H54 (cell line): ENCODE data around the gene NOP10.
"Not testable (repeated sequence)": the region's sequence is repeated elsewhere in the genome, so short reads cannot be mapped to it uniquely, and the experiment has no call there.

Source experiments
- DNase-seq: peaks from one replicate; pipeline ENCODE4 v3.0.0; 2011; ENCODE audit warnings: low spot score, mixed read lengths; ENCODE audit not compliant: insufficient read length
- FAIRE-seq: peaks from 3 replicates; lab custom pipeline; 2011; peaks lifted over from hg19 to GRCh38; lab: Jason Lieb, UNC
- POLR2A ChIP-seq: IDR thresholded peaks from 2 replicates; pipeline ENCODE4 v1.6.1; 2011; ENCODE audit warnings: low read depth, mild to moderate bottlenecking, low read length

Gene NOP10

GRCh38 chr15:34365836-34366235 is 22.9 kb upstream of the NOP10 start:
- FAIRE-seq = no peak
- no peak for DNase-seq

DNA sequence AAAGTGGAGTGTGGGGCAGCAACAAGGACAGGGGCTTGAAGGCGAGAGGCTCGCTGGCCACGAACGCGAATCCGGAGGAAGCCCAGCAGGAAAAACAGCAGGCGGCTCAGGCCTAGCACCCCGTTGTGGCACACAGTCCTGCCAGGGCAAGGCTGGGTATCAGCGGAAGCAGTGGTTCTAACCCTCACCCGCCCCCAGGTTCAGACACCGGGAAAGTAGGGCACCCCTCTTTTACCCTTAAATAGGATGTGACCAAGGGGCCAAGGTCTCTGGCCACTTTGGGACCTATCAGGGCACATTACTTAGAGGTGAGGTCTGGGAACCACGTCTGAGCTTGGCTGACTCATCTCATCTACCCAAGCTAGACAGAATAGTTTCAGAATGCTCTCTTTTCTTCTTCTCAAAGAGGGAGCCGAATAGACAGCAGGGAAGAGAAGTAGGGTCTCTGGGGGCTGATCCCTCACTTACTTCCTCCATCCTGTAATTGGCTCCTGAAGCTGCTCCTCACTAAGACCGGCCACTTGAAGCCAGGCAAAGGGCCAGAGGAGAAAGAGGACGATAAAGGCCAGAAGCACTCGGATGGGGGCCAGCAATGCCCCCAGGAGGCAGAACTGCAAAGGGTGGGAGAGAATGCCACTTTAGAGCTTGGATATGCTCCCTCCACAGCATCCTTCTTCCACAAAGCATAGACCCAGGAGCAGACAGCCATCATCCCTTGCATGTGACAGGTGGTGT is 22.3 kb upstream of the NOP10 start:
- FAIRE-seq (no peak), DNase-seq (no peak)
- no peak for TF ChIP-seq POLR2A

More at GRCh38 chr15:34365836-34366235, 22.9 kb upstream of the NOP10 start:
- no peak for TF ChIP-seq POLR2A

GRCh38 chr15:34364041-34364440 is 21.1 kb upstream of the NOP10 start:
- no peak for TF ChIP-seq POLR2A
- no peak for FAIRE-seq
- DNase-seq = no peak

- TF ChIP-seq POLR2A = no peak
- DNase-seq (no peak), FAIRE-seq (no peak)
Measured at GRCh38 chr15:34362047-34362773, 19.3 kb upstream of the NOP10 start.

GRCh38 chr15:34361278-34361677 is 18.3 kb upstream of the NOP10 start:
- DNase-seq (no peak), FAIRE-seq (no peak)
- no peak for TF ChIP-seq POLR2A

DNA sequence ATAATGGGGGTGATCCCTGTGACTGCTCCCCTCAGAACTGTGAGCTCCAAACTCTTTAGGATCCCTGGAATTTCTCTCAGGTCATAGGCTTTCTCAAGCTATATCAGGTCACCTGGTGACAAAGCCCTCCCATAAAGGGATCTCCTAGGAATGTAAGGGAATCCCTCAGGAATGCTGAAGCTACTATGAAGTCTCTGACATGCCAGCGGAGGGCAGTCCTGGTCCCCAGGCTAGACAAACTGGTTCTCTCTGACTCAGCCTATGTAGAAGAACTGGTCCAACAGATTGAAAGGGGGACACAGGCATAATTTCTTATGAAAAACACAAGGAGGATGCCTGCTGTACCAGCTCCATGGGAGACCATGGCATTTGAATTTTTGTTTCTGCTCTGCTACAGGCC is 17.4 kb upstream of the NOP10 start:
- FAIRE-seq (no peak), DNase-seq (peak; percentile 35)
- no peak for TF ChIP-seq POLR2A

GRCh38 chr15:34359416-34359815 is 16.5 kb upstream of the NOP10 start:
- FAIRE-seq (peak; percentile 65), DNase-seq (peak; percentile 86)
- TF ChIP-seq POLR2A = no peak

DNA sequence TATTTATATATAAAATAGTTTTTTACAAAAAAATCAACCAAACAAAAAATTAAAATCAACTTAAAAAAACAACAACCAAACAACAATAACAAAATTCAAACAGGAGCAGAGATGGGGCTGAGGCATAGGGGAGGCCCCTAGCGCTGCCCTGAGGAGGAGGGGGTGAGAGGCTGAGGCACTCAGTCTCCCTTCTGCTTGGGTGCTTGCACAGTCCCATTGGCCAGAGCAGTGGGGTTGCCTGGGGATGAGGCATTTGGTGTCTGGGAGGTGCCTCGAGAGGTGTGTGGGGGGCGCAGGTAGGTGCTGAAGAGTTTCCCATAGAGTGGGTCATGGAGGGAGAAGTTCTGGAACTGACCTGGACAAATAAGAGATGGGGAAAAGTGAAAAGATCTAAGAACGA is 16.0 kb upstream of the NOP10 start:
- DNase-seq (no peak), FAIRE-seq (no peak)
- no peak for TF ChIP-seq POLR2A

DNA sequence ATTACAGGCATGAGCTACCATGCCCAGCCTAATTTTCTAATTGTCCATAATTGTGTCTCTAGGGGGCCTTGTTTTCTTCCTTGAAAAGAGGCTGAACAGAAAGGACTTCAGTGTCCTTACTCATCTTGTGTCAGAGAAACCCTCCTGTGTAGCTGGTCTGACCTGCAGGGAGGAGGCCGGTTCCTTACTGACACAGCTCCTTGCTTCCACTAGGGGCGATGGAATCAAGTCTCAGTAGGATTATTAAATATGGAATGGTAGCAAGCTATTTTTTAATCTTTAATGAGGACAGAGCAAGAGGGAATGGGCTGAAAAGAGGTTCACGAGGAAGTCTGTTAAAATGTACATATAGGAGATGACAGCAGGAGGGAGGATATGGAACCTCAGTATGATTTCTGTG is 15.4 kb upstream of the NOP10 start:
- TF ChIP-seq POLR2A = no peak
- FAIRE-seq = no peak

GRCh38 chr15:34357653-34358052 is 14.7 kb upstream of the NOP10 start:
- TF ChIP-seq POLR2A = no peak
- DNase-seq (no peak), FAIRE-seq (no peak)

More for the DNA sequence above, 15.4 kb upstream of the NOP10 start:
- DNase-seq = peak; percentile 23

DNA sequence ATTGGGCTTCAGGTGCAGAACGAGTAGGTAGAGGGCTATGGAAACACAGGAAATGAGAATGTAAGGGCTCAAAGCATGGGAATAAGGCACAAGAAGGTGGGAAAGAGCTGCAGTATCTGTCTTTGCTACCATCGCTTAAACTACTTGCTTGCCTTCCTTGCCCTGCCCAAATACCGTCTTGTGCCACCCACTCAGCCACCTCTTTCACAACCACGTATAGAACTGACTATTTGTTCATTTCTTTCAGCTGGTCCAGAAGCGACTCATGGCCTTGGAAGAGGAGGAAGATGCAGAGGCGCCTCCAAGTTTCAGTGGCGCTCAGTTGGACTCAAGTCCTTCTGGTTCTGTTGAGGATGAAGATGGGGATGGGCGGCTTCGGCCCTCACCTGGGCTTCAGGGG is 12.3 kb upstream of the NOP10 start:
- no peak for TF ChIP-seq POLR2A
- FAIRE-seq = no peak
- DNase-seq = no peak

- no peak for TF ChIP-seq POLR2A
- DNase-seq (no peak), FAIRE-seq (no peak)
Measured at GRCh38 chr15:34354286-34354685, 11.3 kb upstream of the NOP10 start.

- no peak for DNase-seq
Measured at GRCh38 chr15:34353627-34354026, 10.7 kb upstream of the NOP10 start.

DNA sequence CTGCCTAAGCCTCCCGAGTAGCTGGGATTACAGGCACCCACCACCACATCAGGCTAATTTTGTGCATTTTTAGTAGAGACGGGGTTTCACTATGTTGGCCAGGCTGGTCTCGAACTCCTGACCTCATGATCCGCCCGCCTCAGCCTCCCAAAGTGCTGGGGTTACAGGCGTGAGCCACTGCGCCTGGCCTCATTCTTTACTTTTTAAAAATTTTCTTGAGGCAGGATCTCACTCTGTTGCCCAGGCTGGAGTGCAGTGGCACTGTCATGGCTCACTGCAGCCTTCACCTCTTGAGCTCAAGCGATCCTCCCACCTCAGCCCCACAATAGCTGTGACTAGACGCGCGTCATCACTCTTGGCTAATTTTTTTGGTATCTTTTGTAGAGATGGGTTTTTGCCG is 10.1 kb upstream of the NOP10 start:
- not testable (repeated sequence) for DNase-seq, FAIRE-seq

More at GRCh38 chr15:34353627-34354026, 10.7 kb upstream of the NOP10 start:
- TF ChIP-seq POLR2A = no peak
- no peak for FAIRE-seq

DNA sequence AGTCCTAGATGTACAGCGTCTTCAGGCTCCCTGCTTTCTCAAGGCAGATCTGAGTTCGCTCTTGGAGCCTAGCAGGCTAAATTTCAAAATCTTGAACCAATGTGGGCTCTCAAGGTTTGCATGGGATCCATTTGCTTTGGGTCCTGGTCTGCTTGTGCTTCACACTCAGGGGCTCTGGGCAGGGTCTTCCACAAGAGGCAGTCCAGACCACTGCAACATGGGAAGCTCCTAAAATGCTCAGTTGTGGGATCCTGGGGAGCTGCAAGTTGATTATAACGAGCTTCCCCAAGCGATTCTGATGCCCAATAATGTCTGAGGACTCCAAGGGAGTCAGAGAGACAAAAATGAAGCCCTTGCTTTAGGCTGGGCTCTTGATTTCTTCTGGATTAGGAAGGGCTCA is 6.8 kb upstream of the NOP10 start:
- FAIRE-seq (no peak), DNase-seq (no peak)
- TF ChIP-seq POLR2A = no peak
